ENCODE measurements around the gene EWSR1. TPM values are rescaled to one million over a fixed set of nuclear protein-coding genes. Genes with fewer than 3 reads are reported as not detected.

EWSR1 gene
- total and polyA plus RNA-seq, 2 of the 4 experiments (the other 2 are of a cell fraction): 243 to 518 TPM

- Histone ChIP-seq H3K4me3 (ENCODE audit: insufficient read depth, low read depth, low read length) (no peak overlapping the region), H3K36me3 (ENCODE audit: control insufficient read depth, insufficient read depth, low read length) (no peaks in the 10 kb centered on the region), H3K27me3 (ENCODE audit: control insufficient read depth, insufficient read depth, low read length) (no peaks in the 10 kb centered on the region; the same call in 1 of the 2 replicates), H2BK5ac (ENCODE audit: low read depth, low read length, poor library complexity, severe bottlenecking) (no peak overlapping the region), H2AFZ (replicated peaks; ENCODE audit: low read length, poor library complexity) (no peak overlapping the region), H3K79me1 (ENCODE audit: low read depth in 1 of 2, low read length in 2 of 2) (no peaks in the 10 kb centered on the region), H4K5ac (ENCODE audit: low read depth, low read length) (no peak overlapping the region), H2AK5ac (ENCODE audit: low read depth, low read length) (no peak overlapping the region), H3K18ac (ENCODE audit: low read depth, low read length) (no peak overlapping the region), H3K9me3 (ENCODE audit: control insufficient read depth, insufficient read depth, low read length) (no peaks in the 10 kb centered on the region), H2BK20ac (ENCODE audit: low read depth, low read length) (no peak overlapping the region), H3K56ac (ENCODE audit: extremely low read depth, insufficient read depth, low read length) (no peak overlapping the region), H2AK9ac (replicated peaks; ENCODE audit: low read depth, low read length, poor library complexity) (no peak overlapping the region), H3K4me2 (ENCODE audit: low read depth, low read length) (no peak overlapping the region), H3K27ac (ENCODE audit: insufficient read depth, low read length) (no peak overlapping the region), H3K4me1 (ENCODE audit: control insufficient read depth, insufficient read depth, low read length) (no peaks in the 10 kb centered on the region), H2BK15ac (ENCODE audit: low read depth, low read length) (no peak overlapping the region), H4K20me1 (ENCODE audit: insufficient read depth, low read length) (no peaks in the 10 kb centered on the region), H4K8ac (ENCODE audit: low read depth in 2 of 2, low read length in 2 of 2) (no peak overlapping the region), H2BK120ac (ENCODE audit: low read depth, low read length) (no peak overlapping the region), H4K91ac (ENCODE audit: insufficient read depth, low read depth, low read length) (no peak overlapping the region), H3K9ac (ENCODE audit: low read depth, low read length) (no peak overlapping the region), H3K9me1 (ENCODE audit: insufficient read depth, low read length) (no peaks in the 10 kb centered on the region), H3K4ac (ENCODE audit: low read depth, low read length) (no peak overlapping the region), H3K23ac (ENCODE audit: low read depth, low read length) (no peak overlapping the region), H3K14ac (replicated peaks; ENCODE audit: low read depth, low read length) (no peak overlapping the region)
- in situ Hi-C loops (cut with MboI; ENCODE audit: low sequenced_read_pairs): no loop called here
- DNase-seq: no peak
- dilution Hi-C loops (cut with HindIII; ENCODE audit: low sequenced_read_pairs, unreplicated experiment): no loop called here
- ChIA-PET CTCF (interaction anchor here (0.6 kb wide), 1 partner anchor 15 kb away, joined by 3 read pairs; no protein-coding TSS in a partner anchor), POLR2A (ENCODE audit: unreplicated experiment) (no interaction called here)
- TF ChIP-seq CEBPB (IDR thresholded peaks at IDR 0.05; ENCODE audit: low read depth, low read length) (no peak), RFX5 (IDR thresholded peaks at IDR 0.05; ENCODE audit: low read depth, low read length) (no peak), RAD21 (IDR thresholded peaks at IDR 0.05; ENCODE audit: low read length) (no peak), CHD1 (IDR thresholded peaks at IDR 0.05; ENCODE audit: low read depth, low read length) (no peak), ELK1 (IDR thresholded peaks at IDR 0.05; ENCODE audit: borderline replicate concordance, low read depth, low read length) (no peak), FOS (IDR thresholded peaks at IDR 0.05; ENCODE audit: low read depth, low read length) (no peak), CTCF (conservative IDR thresholded peaks at IDR 0.05; ENCODE audit: low read depth, low read length) (no peak), RCOR1 (IDR thresholded peaks at IDR 0.05; ENCODE audit: insufficient replicate concordance, low read length) (no peak), POLR2A (IDR thresholded peaks at IDR 0.05; ENCODE audit: low read depth, low read length) (no peak), NFE2L2 (IDR thresholded peaks at IDR 0.05; ENCODE audit: low read depth, low read length) (no peak), USF2 (IDR thresholded peaks at IDR 0.05; ENCODE audit: low read depth, low read length) (no peak)
- BruUV-seq (replicated peaks): no TSS peak
- 87% methylated on average over 3 of the region's 5 CpGs; no CpG with 5 or more reads in 1 of the 2 experiments for WGBS, 2 experiments (ENCODE audit: extremely low coverage in 2 of 2, insufficient read length in 1 of 2)
- intact Hi-C loops (cut with micrococcal nuclease): no loop called here
- ATAC-seq (ENCODE audit: low read depth): no peak
Measured at GRCh38 chr22:29251265-29251664, 16.8 kb upstream of the EWSR1 start.

Measured in IMR-90 (cell line).